Glomerular visceral epithelial cell (primary cell): ENCODE results near the gene TRMT112.
A peak's percentile ranks its signal among the peaks of the same experiment; 100 is the strongest.

Experiments used
- DNase-seq: peaks from one replicate; pipeline ENCODE4 v3.0.0-alpha.2; 2016; ENCODE audit errors: extremely low spot score

TRMT112 gene

DNA sequence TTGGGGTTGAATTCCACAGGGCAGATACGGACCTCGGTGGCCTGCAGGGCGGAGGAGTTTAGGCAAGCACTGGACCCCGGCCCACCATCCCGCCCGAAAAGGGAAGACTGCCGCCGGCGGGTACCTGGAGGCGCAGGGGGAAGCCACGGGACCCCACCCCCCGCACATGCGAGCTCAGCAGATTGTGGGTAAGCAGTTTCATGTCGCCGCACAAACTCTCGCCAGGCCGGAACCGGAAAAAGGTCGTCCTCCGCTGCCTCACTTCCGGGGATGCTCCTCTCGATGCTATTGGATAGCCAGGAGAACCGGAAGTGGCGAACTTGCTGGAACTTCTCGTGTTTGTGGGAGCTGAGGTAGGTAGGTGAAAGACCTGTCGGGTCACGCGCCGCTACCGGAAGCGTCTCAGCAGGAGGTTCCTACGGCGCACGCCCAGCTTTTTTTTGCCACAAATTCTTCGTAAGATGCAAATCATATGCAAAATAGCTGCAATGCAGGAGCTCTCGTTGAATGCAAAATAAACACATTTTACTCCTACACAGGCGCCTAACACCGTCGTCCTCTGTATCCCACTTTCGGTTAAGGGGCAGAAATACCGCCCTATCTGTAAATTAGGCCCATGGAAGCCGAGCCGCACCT lies at the start of gene TRMT112:
TRMT112 (minus strand) TSS at position 235 of the 636 bp plus-strand sequence; CDS start at position 202, 33 bp downstream.
- DNase-seq = peak; percentile 99

GRCh38 chr11:64366751-64367150 lies 49.4 kb upstream of the TRMT112 start:
- no peak for DNase-seq

DNA sequence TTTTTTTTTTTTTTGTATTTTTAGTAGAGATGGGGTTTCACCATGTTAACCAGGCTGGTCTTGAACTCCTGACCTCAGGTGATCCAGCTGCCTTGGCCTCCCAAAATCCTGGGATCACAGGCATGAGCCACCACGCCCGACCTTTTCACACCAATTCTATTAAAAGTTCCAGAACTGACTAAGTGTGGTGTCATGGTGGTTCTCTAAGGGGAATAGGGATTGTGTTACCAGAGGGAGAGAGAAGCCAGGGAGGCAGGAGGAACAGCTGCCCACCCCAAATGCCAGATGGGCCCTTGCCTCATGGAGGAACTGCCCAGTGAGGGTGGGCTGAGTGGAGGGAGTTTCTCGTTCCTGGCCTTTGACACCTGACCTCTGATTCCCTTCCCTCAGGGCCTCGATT lies 47.6 kb upstream of the TRMT112 start:
- no peak for DNase-seq

DNA sequence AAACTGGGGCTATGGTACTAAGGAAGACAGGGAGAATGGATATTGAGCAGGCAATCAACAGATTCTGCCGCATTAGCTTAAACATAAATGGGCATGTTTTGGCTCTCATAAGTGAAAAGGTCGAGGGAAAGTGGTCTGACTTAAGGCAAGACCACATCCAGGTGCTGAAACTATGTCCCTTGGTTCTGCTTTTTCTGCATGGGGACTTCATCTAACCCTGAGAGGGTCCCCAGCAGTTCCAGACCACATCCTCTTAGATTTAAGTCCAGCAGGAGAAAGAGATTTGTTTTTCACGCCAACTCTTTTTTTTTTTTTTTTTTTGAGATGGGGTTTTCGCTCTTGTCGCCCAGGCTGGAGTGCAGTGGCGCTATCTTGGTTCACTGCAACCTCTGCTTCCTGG lies 47.1 kb upstream of the TRMT112 start:
- DNase-seq = no peak

GRCh38 chr11:64362339-64362738 lies 45.0 kb upstream of the TRMT112 start:
- DNase-seq = no peak

DNA sequence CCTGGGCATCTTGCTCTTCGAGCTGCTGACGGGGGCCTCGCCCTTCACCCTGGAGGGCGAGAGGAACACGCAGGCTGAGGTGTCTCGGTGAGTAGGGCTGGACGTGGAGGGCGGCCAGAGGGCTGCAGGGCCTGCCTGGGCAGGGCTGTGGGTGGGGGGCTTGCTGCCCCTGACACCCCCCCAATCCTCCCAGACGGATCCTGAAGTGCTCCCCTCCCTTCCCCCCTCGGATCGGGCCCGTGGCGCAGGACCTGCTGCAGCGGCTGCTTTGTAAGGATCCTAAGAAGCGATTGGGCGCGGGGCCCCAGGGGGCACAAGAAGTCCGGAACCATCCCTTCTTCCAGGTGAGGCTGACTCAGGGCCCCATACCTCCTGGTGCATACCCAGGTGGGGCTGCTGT lies 44.3 kb upstream of the TRMT112 start:
- DNase-seq = no peak

GRCh38 chr11:64360448-64360921 lies 43.1 kb upstream of the TRMT112 start:
- no peak for DNase-seq

DNA sequence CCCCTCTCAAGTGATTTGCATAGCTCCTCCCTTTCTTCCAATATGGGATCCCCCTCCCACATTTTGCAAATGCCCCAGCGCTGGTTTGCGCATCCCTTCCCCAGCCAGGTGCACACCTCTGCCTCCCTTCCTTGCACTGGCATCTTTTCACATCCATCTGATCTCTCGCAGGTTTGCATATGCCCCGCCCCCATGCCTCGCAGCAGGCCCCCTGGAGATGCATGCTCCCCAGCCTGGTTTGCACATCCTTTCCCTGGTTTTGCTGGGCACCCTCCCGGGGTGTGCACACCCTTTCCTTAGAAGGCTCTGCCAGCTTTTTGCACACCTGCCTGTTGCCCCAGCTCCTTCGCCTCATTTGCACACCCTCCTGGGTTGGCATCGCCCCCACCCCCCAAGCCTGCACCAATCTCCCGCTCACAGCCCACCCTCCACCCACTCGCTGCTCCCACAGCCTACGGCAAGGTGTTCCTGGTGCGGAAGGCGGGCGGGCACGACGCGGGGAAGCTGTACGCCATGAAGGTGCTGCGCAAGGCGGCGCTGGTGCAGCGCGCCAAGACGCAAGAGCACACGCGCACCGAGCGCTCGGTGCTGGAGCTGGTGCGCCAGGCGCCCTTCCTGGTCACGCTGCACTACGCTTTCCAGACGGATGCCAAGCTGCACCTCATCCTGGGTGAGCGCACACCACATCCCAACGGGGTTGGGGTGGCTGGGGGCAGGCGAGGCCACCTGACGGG lies 42.5 kb upstream of the TRMT112 start:
- no peak for DNase-seq

DNA sequence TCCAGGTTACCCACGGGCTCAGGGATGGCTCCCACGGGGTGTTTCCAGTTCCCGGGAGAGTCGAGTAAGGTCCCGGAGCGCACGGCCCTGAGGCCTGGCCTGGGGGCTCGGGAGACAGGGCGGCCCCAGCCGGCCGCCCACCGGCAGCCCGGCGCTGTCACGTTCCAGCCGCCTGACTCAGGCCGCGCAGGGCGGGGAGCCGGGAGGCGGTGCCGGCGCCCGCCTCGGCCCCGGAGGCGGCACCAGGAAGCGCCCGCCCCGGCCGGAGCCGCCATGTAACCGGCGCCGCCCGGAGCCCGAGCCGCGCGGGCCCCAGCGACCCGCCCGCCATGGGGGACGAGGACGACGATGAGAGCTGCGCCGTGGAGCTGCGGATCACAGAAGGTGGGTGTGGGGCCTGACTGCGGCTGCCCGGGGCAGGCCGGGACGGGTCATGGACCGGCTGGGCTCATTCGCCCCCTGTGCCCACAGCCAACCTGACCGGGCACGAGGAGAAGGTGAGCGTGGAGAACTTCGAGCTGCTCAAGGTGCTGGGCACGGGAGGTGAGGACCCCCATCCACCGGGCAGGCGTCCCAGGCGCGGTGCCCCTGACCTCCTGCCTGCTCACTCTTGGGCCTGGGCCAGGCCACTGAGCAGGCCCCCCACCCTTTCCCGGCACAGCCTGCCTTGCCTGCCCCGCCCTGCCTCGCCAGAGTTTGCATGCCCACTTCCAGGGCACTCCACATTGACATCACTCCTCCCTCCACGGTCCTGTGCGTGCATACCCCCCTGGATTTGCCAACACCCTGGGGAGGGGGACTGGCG lies 41.8 kb upstream of the TRMT112 start, which contains the start of gene RPS6KA4:
RPS6KA4 (plus strand) TSS at position 256 of the 805 bp plus-strand sequence; CDS start at position 330, 74 bp downstream.
- DNase-seq = peak; percentile 64

DNA sequence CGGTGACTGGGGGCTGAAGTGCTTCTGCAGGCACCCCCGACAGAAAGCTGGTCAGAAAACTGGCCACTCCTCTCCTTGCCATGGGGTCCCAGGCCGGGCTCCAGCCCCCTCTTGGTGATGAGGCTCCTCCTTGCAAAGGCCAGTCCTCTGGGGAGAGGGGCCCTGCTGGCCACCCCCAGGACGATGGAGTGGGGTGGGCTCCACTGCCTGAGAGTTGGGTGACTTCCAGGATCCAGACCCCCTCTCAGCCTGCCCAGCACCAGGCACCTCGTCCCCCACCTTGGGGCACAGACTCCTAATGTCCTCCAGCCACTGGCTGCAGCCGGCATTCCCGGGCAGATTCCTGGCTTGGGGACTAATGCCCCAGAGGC lies 41.2 kb upstream of the TRMT112 start:
- no peak for DNase-seq

- peak; percentile 69 for DNase-seq
Measured at GRCh38 chr11:64357904-64358535, 40.7 kb upstream of the TRMT112 start.

GRCh38 chr11:64357446-64357845 lies 40.1 kb upstream of the TRMT112 start:
- no peak for DNase-seq

DNA sequence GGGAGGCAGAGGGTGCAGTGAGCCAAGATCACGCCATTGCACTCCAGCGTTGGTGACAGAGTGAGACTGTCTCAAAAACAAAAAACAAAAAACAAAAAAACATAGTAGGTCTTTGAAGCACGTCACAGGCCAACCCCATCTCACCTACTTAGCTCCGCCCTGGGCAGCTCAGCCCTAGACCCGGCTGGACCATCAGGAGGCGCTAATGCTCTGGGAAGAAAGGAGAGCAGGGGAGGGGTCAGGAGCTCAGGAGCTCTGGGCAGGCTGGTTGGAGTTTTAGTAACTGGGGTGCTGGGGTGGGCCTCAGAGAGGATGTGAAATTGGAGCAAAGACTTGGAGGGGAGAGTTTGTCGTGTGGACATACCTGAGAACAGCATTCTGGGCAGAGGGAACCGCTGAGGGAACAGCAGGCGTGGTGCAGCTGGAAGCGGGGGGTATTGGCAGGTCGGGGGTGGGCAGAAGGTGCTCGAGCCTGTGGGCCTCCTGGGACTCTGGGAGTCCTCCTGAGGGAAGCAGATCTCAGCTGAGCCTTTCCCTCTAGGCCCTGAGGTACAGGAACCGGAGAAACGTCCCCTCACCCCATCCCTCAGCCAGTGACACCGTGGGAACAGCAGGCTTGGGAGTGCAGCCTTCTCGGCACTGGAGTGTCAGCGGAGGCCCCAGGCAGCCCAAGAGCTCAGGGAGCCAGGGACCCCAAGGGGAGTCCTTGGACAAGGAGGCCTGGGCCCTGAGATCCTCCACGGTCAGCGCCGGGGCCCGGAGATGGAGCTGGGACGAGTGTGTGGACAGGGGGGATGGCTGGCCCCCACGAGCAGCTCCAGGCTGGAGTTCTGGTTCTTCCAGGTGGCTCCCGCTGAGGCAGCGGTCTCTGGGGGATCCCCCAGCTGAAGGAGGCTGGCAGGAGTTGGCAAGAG lies 39.4 kb upstream of the TRMT112 start:
- no peak for DNase-seq

- peak; percentile 83 for DNase-seq
Measured at GRCh38 chr11:64355078-64355940, 38.0 kb upstream of the TRMT112 start.

DNA sequence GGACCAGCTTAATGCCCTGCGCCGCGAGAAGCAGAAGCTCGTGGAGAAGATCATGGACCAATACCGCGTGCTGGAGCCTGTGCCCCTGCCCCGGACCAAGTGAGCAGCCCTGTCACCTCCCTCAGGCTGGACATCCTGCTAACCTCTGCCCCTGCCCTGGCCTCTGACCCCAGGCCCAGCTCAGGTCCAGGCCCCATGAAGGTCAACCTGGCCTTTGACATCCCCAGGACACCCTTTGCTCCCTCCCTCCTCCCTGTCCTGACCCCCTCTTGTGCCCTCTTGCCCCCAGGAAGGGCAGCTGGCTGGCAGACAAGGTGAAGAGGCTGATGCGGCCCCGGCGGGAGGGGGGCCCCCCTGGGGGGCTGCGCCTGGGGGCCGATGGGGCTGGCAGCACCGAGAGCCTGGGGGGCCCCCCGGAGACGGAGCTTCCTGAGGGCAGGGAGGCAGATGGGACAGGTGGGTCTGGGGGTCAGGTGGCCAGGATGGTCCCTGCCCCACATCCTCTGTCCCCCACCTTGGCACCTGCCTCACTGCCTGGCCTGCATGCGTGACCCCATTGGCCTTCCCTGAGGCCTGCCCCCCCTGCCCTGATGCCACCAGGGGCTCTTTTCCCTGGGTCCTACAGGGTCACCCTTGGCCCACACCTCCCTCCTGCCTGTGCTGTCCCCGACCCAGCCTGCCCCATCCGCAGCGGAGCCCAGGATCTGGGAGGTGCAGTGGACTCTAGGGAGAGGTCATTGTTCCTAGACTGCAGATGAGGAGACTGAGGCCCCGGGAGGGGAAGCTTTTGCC lies 36.6 kb upstream of the TRMT112 start:
- DNase-seq = no peak

DNA sequence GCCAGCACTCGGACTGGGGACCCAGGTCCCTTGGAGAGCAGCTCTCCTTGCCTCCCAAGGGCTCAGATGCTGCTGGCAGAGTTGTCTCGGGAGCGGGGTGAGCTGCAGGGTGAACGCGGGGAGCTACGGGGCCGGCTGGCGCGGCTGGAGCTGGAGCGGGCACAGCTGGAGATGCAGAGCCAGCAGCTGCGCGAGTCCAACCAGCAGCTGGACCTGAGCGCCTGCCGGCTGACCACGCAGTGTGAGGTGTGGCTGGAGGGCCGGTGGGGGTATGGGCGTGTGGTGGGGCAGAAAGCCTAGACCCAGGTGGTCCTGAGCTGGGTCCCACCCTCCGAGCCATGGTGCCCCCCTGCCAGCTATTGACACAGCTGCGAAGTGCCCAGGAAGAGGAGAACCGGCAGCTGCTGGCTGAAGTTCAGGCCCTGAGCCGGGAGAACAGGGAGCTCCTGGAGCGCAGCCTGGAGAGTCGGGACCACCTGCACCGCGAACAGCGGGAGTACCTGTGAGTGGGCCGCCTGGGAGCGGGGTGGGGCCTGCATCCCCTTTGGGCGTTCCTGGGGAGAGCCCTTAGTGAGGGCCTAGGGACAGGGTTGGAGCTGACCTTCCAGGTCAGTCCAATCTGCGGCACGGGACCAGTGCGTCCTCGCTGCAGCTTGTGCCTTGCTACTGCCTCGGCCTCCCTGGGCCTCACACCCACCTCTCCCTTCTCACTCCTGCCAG lies 35.8 kb upstream of the TRMT112 start:
- no peak for DNase-seq

- DNase-seq = no peak
Measured at GRCh38 chr11:64352099-64352994, 35.0 kb upstream of the TRMT112 start.
